MCF 10A (cell line): ENCODE results near the gene ZNF862. TPM values are rescaled to one million over a fixed set of nuclear protein-coding genes. Genes with fewer than 3 reads are reported as not detected.

Experiments
- BruUV-seq: library from RNA; stranded (reverse); fragments of 400-500 nt; replicated peaks from 2 replicates; lab custom pipeline; 2021; lab: Mats Ljungman, UMichigan
- CTCF ChIA-PET: fragments of 300-600 bp; sonication (Branson Sonifier 250); formaldehyde crosslinking; extraction: SDS; loops from one replicate; lab custom pipeline; 2021; ENCODE audit warnings: antibody characterized with exemption, inconsistent platforms; lab: Yijun Ruan, JAX
- POLR2A ChIA-PET: fragments of 300-600, 350-650 bp; sonication (Branson Sonifier 250); formaldehyde crosslinking; extraction: SDS; loops from one replicate; lab custom pipeline; 2020; ENCODE audit warnings: antibody characterized with exemption, inconsistent platforms; lab: Yijun Ruan, JAX
- DNase-seq: peaks from one replicate; pipeline ENCODE4 v3.0.0-alpha.2; 2018; ENCODE audit not compliant: unreplicated experiment
- H3K27ac Mint-ChIP-seq: one replicate; pipeline ENCODE4 v1.8.0; 2022; ENCODE audit warnings: mild to moderate bottlenecking, low read depth, mixed read lengths; ENCODE audit not compliant: unreplicated experiment
- H3K27me3 Mint-ChIP-seq: one replicate; pipeline ENCODE4 v1.8.0; 2022; ENCODE audit warnings: mixed read lengths; ENCODE audit not compliant: insufficient read depth, unreplicated experiment
- H3K36me3 Mint-ChIP-seq: one replicate; pipeline ENCODE4 v1.8.0; 2022; ENCODE audit warnings: mild to moderate bottlenecking, moderate library complexity, mixed read lengths; ENCODE audit not compliant: insufficient read depth, unreplicated experiment
- H3K4me1 Mint-ChIP-seq: one replicate; pipeline ENCODE4 v1.8.0; 2022; ENCODE audit warnings: mixed read lengths; ENCODE audit not compliant: insufficient read depth, unreplicated experiment
- H3K4me3 Mint-ChIP-seq: one replicate; pipeline ENCODE4 v1.8.0; 2022; ENCODE audit warnings: mild to moderate bottlenecking, moderate library complexity, mixed read lengths; ENCODE audit not compliant: unreplicated experiment
- H3K9me3 Mint-ChIP-seq: one replicate; pipeline ENCODE4 v1.8.0; 2022; ENCODE audit warnings: mixed read lengths; ENCODE audit not compliant: unreplicated experiment
- CTCF ChIP-seq: fragments of 200-600 bp; IDR thresholded peaks from one replicate; pipeline ENCODE4 v1.8.0; 2022; ENCODE audit warnings: antibody characterized with exemption, mild to moderate bottlenecking; ENCODE audit not compliant: unreplicated experiment
- intact Hi-C: fragments of 100-400 bp; cut with micrococcal nuclease; formaldehyde crosslinking; loops from 2 replicates; pipeline ENCODE4 v1.14.1; 2022
- total RNA-seq: library from RNA; stranded (reverse); gene quantifications from 2 replicates; pipeline ENCODE4 v1.2.3, GENCODE V29; 2022

ZNF862 gene
- total RNA-seq, 1 experiment from 2014 or later = 17.4 TPM

GRCh38 chr7:149850716-149851115 lies 12.5 kb downstream of the ZNF862 start:
- no peak for DNase-seq
- BruUV-seq = no TSS peak
- ChIA-PET CTCF (interaction anchor here (0.6 to 1.4 kb wide), 2 partner anchors 11 to 64 kb away, joined by 3 to 6 read pairs; no protein-coding TSS in a partner anchor), POLR2A (no interaction called here)
- Mint-ChIP-seq H3K9me3 (no peaks in the 10 kb centered on the region), H3K27me3 (no peaks in the 10 kb centered on the region), H3K4me1 (peaks cover 17% of the 10 kb centered on the region), H3K27ac (no peak overlapping the region), H3K36me3 (peaks cover 14% of the 10 kb centered on the region), H3K4me3 (no peak overlapping the region)
- TF ChIP-seq CTCF = no peak
- intact Hi-C loops = no loop called here

GRCh38 chr7:149851449-149851848 lies 13.3 kb downstream of the ZNF862 start:
- DNase-seq = no peak
- CTCF ChIA-PET = interaction anchor here (0.7 kb wide), 1 partner anchor 18 kb away, joined by 4 read pairs; no protein-coding TSS in a partner anchor

GRCh38 chr7:149853157-149853556 lies 15.0 kb downstream of the ZNF862 start:
- intact Hi-C loops = no loop called here
- Mint-ChIP-seq H3K27me3 (no peaks in the 10 kb centered on the region), H3K9me3 (no peaks in the 10 kb centered on the region), H3K4me1 (peaks cover 27% of the 10 kb centered on the region), H3K36me3 (no peaks in the 10 kb centered on the region), H3K27ac (no peak overlapping the region), H3K4me3 (no peak overlapping the region)
- BruUV-seq = no TSS peak
- CTCF ChIA-PET = no interaction called here
- TF ChIP-seq CTCF = no peak
- no peak for DNase-seq
- POLR2A ChIA-PET = no interaction called here

More at GRCh38 chr7:149851449-149851848, 13.3 kb downstream of the ZNF862 start:
- POLR2A ChIA-PET = no interaction called here
- Mint-ChIP-seq H3K27me3 (no peaks in the 10 kb centered on the region), H3K27ac (no peak overlapping the region), H3K4me1 (peaks cover 24% of the 10 kb centered on the region), H3K36me3 (peaks cover 8% of the 10 kb centered on the region), H3K4me3 (no peak overlapping the region), H3K9me3 (no peaks in the 10 kb centered on the region)
- no TSS peak for BruUV-seq
- intact Hi-C loops = no loop called here
- no peak for TF ChIP-seq CTCF

GRCh38 chr7:149854611-149855360 lies 16.6 kb downstream of the ZNF862 start:
- Mint-ChIP-seq H3K27ac (no peak overlapping the region), H3K4me1 (peaks cover 27% of the 10 kb centered on the region), H3K4me3 (no peak overlapping the region), H3K27me3 (no peaks in the 10 kb centered on the region), H3K36me3 (peaks cover 12% of the 10 kb centered on the region), H3K9me3 (no peaks in the 10 kb centered on the region)
- POLR2A ChIA-PET = interaction anchor here (0.6 to 1.9 kb wide), 2 partner anchors 15 to 27 kb away, joined by 5 to 7 read pairs; no protein-coding TSS in a partner anchor
- TF ChIP-seq CTCF = no peak
- intact Hi-C loops = no loop called here
- CTCF ChIA-PET = interaction anchor here (0.6 to 1.5 kb wide), 5 partner anchors 15 to 512 kb away, joined by 3 to 4 read pairs (median 3); no protein-coding TSS in a partner anchor
- no TSS peak for BruUV-seq
- DNase-seq = peak; percentile 85
